HG03280 (cell line): Measurements from ENCODE around the gene PGA4.
"Not testable (repeated sequence)": the region's sequence is repeated elsewhere in the genome, so short reads cannot be mapped to it uniquely, and the experiment has no call there.

Experiments used
- ATAC-seq: cut with Tn5 transposase; IDR thresholded peaks from one replicate; pipeline ENCODE4 v1.9.1; 2021; ENCODE audit warnings: mild to moderate bottlenecking, moderate library complexity; ENCODE audit not compliant: unreplicated experiment

PGA4 gene

GRCh38 chr11:61222047-61222446 is at the start of gene PGA4:
PGA4 (plus strand) TSS chr11:61222347; CDS start chr11:61222401, 54 bp downstream.
- not testable (repeated sequence) for ATAC-seq

DNA sequence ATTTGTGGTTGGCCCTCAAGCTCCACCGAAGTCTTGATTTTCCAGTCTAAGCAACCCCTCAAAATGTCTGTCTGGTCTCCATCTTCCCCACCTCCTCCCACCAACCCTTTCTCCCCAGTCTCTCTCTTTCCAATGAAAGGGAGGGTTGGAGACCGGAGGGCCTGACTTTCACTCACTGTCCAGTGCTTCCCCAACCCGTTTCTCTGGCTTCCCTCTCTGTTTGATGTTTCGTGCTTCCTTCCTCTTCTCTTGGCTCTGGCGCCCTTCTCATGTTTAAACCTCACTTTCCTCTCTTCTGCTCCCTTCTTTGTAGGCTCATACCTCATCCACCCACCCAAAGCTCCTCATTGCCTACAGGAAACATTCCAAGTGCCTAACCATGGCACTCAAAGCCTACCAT is 49.8 kb upstream of the PGA4 start:
- no peak for ATAC-seq

DNA sequence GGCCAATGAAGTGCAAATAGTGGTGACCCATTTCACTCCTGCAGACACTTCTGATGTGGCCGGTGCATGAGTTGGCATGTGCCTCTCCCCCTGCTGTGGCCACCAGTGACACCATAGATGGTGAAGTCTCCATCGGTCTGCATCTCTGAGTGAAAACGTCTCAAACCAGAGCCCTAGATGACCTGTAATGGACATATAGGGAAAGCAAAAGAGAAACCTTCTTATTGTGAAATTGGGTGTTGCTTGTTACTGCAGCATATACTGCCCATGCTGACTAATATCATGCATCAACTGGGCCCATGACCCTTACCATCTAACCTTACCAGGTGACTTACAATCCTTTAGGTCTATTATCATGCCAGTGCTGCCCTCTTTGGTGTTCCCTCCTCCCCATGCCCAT is 49.3 kb upstream of the PGA4 start:
- ATAC-seq = no peak

DNA sequence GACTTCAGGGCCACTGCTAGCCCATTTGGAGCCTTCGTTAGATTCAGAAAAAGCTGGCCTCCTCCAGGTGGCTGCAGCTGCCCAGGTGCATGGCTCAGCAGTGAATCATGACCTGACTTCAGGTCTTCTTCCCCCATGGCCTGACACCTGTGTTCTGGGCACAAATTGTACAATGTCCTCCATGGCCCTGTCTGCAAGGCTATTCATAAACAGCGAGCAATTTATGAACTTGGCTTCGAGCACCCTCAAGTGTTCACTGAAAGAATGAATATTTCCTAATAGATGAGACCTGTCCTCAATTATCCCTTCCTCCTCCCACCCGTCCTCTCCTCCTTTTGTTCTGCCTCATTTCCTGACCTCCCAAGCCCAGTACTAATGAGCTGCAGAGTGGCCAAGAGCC is 48.7 kb upstream of the PGA4 start:
- ATAC-seq = no peak

DNA sequence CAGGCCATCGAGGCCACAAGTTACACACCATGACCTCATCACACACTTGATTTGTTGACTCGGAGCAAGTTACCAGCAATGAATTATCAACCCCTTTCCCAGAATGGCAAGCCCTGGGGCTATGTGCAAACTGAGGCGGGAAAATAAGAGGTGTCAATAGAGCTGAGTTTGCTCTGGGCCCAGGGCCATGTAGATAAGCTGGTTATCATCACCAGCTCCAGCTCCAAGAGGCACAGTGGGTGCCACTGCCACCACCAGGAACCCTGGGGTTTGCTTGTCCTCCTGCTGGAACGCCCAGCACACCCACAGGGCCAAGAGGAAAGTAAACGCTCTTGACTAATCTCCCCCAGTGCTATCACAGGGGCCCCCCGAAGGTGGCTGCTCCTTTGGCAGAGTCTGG is 47.9 kb upstream of the PGA4 start:
- no peak for ATAC-seq

- ATAC-seq = no peak
Measured at GRCh38 chr11:61174949-61175348, 47.2 kb upstream of the PGA4 start.

GRCh38 chr11:61176446-61176845 is 45.7 kb upstream of the PGA4 start:
- ATAC-seq = no peak

GRCh38 chr11:61180205-61180604 is 41.9 kb upstream of the PGA4 start:
- not testable (repeated sequence) for ATAC-seq

GRCh38 chr11:61181489-61181888 is 40.7 kb upstream of the PGA4 start:
- no peak for ATAC-seq

GRCh38 chr11:61183645-61184044 is 38.5 kb upstream of the PGA4 start:
- ATAC-seq = no peak

- ATAC-seq = no peak
Measured at GRCh38 chr11:61186504-61186903, 35.6 kb upstream of the PGA4 start.

DNA sequence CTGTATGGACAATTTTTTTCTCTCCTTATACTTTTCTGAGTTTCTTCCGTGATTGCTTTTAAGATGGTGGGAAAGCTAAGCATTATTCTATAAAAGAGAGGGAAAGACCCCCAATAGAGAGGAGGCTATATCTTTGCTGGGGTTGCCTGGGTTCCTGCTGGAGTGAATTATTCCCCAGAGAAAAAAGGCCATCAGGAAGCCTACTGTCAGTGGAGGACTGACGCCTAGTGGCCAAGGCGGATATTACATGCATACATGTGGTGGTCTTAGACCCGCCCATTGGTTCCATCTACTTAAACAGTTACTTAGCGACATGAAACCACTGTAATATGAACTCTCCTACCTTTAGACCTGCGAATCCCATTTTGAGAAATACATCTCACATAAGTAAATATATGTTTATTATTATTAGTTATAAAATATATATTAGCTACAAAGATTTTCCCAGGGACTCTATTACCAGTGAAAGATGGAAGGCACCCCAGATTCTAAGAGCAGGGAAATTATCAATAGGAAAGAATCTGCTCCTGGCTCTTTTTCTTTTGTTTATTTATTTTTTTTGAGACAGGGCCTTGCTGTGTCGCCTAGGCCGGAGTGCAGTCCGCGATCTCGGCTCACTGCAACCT is 34.5 kb upstream of the PGA4 start:
- no peak for ATAC-seq

DNA sequence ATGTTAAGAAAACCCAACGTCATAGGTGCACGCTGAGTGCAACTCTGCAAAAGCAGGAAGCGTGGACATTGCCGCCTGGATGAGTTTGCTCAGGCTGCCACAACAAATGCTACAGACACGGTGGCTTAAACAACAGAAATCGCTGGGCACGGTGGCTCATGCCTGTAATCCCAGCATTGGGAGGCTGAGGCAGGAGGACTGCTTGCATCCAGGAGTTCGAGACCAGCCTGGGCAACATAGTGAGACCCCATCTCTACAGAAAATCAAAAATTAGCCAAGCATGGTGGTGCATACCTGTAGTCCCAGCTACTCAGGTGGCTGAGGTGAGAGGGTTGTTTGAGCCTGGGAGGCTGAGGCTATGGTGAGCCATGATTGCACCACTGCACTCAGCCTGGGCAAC is 32.2 kb upstream of the PGA4 start:
- ATAC-seq = no peak

- no peak for ATAC-seq
Measured at GRCh38 chr11:61193596-61193995, 28.6 kb upstream of the PGA4 start.

DNA sequence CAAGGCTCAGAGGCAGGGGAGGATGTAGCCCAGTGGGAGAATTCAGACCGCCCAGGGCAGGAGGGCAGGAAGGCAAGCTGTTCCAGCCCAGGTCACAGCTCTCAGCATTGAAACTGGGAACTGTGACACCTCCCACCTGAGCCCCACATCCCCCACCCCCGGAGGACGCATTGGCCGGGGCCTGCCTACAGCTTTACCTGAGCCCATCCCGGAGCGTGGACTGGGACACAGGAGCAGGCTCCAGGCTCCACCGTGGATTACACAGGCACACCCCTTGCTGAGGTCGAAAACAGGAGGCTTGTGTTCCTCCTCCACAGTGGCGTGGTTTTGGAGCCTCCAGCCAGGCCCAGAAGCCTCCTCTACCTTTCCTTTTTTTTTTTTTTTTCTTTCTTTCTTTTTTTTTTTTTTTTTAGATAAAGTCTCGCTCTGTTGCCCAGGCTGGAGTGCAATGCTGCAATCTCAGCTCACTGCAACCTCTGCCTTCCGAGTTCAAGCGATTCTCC is 27.9 kb upstream of the PGA4 start:
- no peak for ATAC-seq

- ATAC-seq = no peak
Measured at GRCh38 chr11:61194981-61195695, 27.0 kb upstream of the PGA4 start.

DNA sequence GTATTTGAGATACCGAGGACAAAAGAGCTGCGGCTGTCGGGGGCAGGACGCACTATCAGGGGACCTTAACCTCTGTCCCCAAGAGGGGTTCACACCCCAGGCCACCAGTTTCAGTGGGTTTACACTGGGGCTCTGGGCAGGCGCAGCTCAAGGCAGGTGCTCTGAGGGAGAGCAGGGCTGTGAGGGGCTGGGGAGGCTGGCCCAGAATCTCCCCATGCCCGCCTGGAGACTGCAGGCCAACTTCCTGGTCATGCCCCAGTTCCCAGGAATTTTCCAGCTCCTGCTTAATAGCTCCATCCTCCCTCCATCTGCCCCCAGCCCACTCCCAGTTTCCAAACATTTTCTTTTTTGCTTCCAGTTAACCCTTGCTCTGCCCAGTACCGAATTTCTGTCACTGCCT is 26.4 kb upstream of the PGA4 start:
- ATAC-seq = no peak

- no peak for ATAC-seq
Measured at GRCh38 chr11:61198361-61198760, 23.8 kb upstream of the PGA4 start.

- no peak for ATAC-seq
Measured at GRCh38 chr11:61198948-61199523, 23.1 kb upstream of the PGA4 start.

- no peak for ATAC-seq
Measured at GRCh38 chr11:61201476-61201875, 20.7 kb upstream of the PGA4 start.

DNA sequence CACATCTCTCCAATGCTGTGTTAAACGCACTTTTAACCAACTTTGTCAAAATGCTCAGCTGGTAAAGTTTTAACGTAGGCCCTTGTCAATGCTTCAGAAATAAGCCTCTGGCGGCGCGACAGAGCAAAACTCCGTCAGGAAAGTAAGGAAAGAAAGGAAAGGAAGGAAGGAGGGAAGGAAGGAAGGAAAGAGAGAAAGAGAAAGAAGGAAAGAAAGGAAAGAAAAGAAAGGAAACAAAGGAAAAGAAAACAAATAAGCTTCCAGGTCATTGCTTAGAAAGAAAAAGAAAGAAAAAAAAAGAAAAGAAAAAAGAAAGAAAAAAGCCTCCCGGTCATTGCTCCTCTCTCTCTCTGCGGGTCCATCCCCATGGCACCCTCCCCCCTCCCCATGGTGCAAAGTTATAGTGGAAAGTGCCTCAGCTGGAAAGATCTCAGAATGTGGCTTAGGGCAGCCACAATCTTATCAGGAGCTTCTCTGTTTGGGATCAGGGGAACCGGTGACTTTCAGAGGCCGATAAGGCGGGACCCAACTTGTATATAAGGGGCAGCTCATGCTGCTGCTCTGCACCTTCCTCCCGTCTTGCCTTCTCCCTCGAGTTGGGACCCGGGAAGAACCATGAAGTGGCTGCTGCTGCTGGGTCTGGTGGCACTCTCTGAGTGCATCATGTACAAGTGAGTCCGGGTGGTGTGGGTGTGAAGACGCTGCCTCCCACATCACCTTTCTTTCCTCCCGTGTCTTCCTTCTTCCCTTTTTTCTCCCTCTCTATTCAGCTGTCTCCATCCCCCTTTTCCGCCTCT is 19.0 kb upstream of the PGA4 start, which contains the start of gene PGA3:
TSS of gene PGA3 (plus strand) at position 566 of the 797 bp plus-strand sequence. CDS start at position 616, 50 bp downstream.
- ATAC-seq = not testable (repeated sequence)
